OCI-LY1 (cell line): ENCODE results near the gene OR2A12.
"Not testable (repeated sequence)": the region's sequence is repeated elsewhere in the genome, so short reads cannot be mapped to it uniquely, and the experiment has no call there.

Experiments
- H2AFZ ChIP-seq: fragments of 200-600 bp; sonication (generic), shearing (Covaris generic); 2 replicates; pipeline ENCODE4 v1.6.0; 2014; ENCODE audit warnings: antibody characterized with exemption, mild to moderate bottlenecking, low read length
- H3F3A ChIP-seq: fragments of 200-600 bp; sonication (generic), shearing (Covaris generic); 2 replicates; pipeline ENCODE4 v1.6.0; 2014; ENCODE audit warnings: mild to moderate bottlenecking, antibody characterized with exemption, low read length, moderate library complexity; ENCODE audit not compliant: insufficient read depth
- H3K27ac ChIP-seq: fragments of 200-600 bp; sonication (generic); 2 replicates; pipeline ENCODE4 v1.5.1; 2014; ENCODE audit warnings: low read length, mixed run types, mild to moderate bottlenecking, low read depth; ENCODE audit not compliant: poor library complexity, severe bottlenecking
- H3K27me3 ChIP-seq: fragments of 200-600 bp; sonication (generic); 2 replicates; pipeline ENCODE4 v1.6.0; 2014; ENCODE audit warnings: antibody characterized with exemption, mild to moderate bottlenecking, low read length, moderate library complexity; ENCODE audit not compliant: insufficient read depth
- H3K36me3 ChIP-seq: fragments of 200-600 bp; sonication (generic); 2 replicates; pipeline ENCODE4 v1.6.1; 2014; ENCODE audit warnings: mild to moderate bottlenecking, antibody characterized with exemption, low read length, moderate library complexity, mixed read lengths; ENCODE audit not compliant: insufficient read depth
- H3K4me1 ChIP-seq: fragments of 200-600 bp; sonication (generic); 2 replicates; pipeline ENCODE4 v1.5.1; 2014; ENCODE audit warnings: mild to moderate bottlenecking, low read length, moderate library complexity; ENCODE audit not compliant: insufficient read depth, severe bottlenecking
- H3K4me2 ChIP-seq: fragments of 200-600 bp; sonication (generic), shearing (Covaris generic); 2 replicates; pipeline ENCODE4 v1.6.1; 2014; ENCODE audit warnings: low read length
- H3K4me3 ChIP-seq: fragments of 200-600 bp; sonication (generic); 2 replicates; pipeline ENCODE4 v1.5.1; 2014; ENCODE audit warnings: low read length, low read depth, mild to moderate bottlenecking, mixed read lengths; ENCODE audit not compliant: poor library complexity, severe bottlenecking
- H3K79me2 ChIP-seq: fragments of 200-600 bp; shearing (Covaris generic); 2 replicates; pipeline ENCODE4 v1.6.1; 2016; ENCODE audit warnings: mixed run types, low read length, mixed read lengths; ENCODE audit not compliant: insufficient read depth
- H3K9ac ChIP-seq: fragments of 200-600 bp; sonication (generic), shearing (Covaris generic); 2 replicates; pipeline ENCODE4 v1.6.1; 2014; ENCODE audit warnings: mild to moderate bottlenecking, low read length, mixed read lengths
- H3K9me2 ChIP-seq: fragments of 200-600 bp; sonication (generic), shearing (Covaris generic); 2 replicates; pipeline ENCODE4 v1.6.1; 2014; ENCODE audit warnings: low read depth, mild to moderate bottlenecking, low read length, mixed read lengths
- H3K9me3 ChIP-seq: fragments of 200-600 bp; shearing (Covaris generic); 2 replicates; pipeline ENCODE4 v1.6.1; 2014; ENCODE audit warnings: low read length, mixed read lengths
- H4K20me1 ChIP-seq: fragments of 200-600 bp; sonication (generic), shearing (Covaris generic); 2 replicates; pipeline ENCODE4 v1.6.0; 2016; ENCODE audit warnings: mild to moderate bottlenecking, low read length; ENCODE audit not compliant: insufficient read depth
- CTCF ChIP-seq: fragments of 200-600 bp; sonication (generic), shearing (Covaris generic); IDR thresholded peaks from 2 replicates; pipeline ENCODE4 v1.5.1; 2017; ENCODE audit warnings: mild to moderate bottlenecking, antibody characterized with exemption, low read length, moderate library complexity, mixed read lengths
- EZH2 ChIP-seq: fragments of 200-600 bp; sonication (generic), shearing (Covaris generic); IDR thresholded peaks from 2 replicates; pipeline ENCODE4 v1.8.0; 2017; ENCODE audit warnings: borderline replicate concordance, mixed run types, mild to moderate bottlenecking, antibody characterized with exemption, low read length, moderate library complexity, mixed read lengths

The OR2A12 gene

GRCh38 chr7:144038887-144039286, 47.2 kb upstream of the OR2A12 start:
- no peaks in the 10 kb centered on the region for H3K27me3 ChIP-seq
- no peak overlapping the region for H2AFZ ChIP-seq
- no peaks in the 10 kb centered on the region for H3K9me2 ChIP-seq
- no peak overlapping the region for H3K9ac ChIP-seq
- no peaks in the 10 kb centered on the region for H4K20me1 ChIP-seq
- H3K9me3 ChIP-seq = no peaks in the 10 kb centered on the region
- H3K4me2 ChIP-seq = no peak overlapping the region
- no peak overlapping the region for H3K27ac ChIP-seq
- H3K4me3 ChIP-seq = no peak overlapping the region
- TF ChIP-seq EZH2 = no peak
- no peaks in the 10 kb centered on the region for H3K79me2 ChIP-seq
- no peaks in the 10 kb centered on the region for H3K4me1 ChIP-seq
- no peaks in the 10 kb centered on the region for H3F3A ChIP-seq
- H3K36me3 ChIP-seq = no peaks in the 10 kb centered on the region

- TF ChIP-seq EZH2 = no peak
- no peak for TF ChIP-seq CTCF
- Histone ChIP-seq H3K79me2 (no peaks in the 10 kb centered on the region), H4K20me1 (no peaks in the 10 kb centered on the region), H3K4me1 (no peaks in the 10 kb centered on the region), H3K4me3 (no peak within 1 kb of the TSS), H3K9ac (no peak within 1 kb of the TSS), H3F3A (no peaks in the 10 kb centered on the region), H3K4me2 (no peak within 1 kb of the TSS), H3K9me3 (no peaks in the 10 kb centered on the region), H3K9me2 (no peaks in the 10 kb centered on the region), H3K36me3 (no peaks in the 10 kb centered on the region), H2AFZ (no peak within 1 kb of the TSS), H3K27me3 (no peaks in the 10 kb centered on the region), H3K27ac (no peak within 1 kb of the TSS)
Observed at GRCh38 chr7:144048648-144049047, 37.4 kb upstream of the OR2A12 start, which contains the start of gene OR2A5. Gene OR2A5 (plus strand): TSS chr7:144048948. CDS start chr7:144050402, 1,454 bp downstream.

- Histone ChIP-seq H3K9me3 (no peaks in the 10 kb centered on the region), H2AFZ (no peak overlapping the region), H3K4me1 (no peaks in the 10 kb centered on the region), H3K79me2 (no peaks in the 10 kb centered on the region), H3K4me2 (no peak overlapping the region), H3K36me3 (no peaks in the 10 kb centered on the region), H3K27me3 (no peaks in the 10 kb centered on the region), H3K9ac (no peak overlapping the region), H4K20me1 (no peaks in the 10 kb centered on the region), H3K27ac (no peak overlapping the region), H3K9me2 (no peaks in the 10 kb centered on the region), H3F3A (no peaks in the 10 kb centered on the region), H3K4me3 (no peak overlapping the region)
- no peak for TF ChIP-seq EZH2
- TF ChIP-seq CTCF = no peak
Observed at GRCh38 chr7:144049491-144049890, 36.6 kb upstream of the OR2A12 start.

- Histone ChIP-seq H3K4me3 (no peak overlapping the region), H3K9me3 (no peaks in the 10 kb centered on the region), H3F3A (no peaks in the 10 kb centered on the region), H3K27ac (no peak overlapping the region), H2AFZ (no peak overlapping the region), H4K20me1 (no peaks in the 10 kb centered on the region), H3K9me2 (no peaks in the 10 kb centered on the region), H3K36me3 (no peaks in the 10 kb centered on the region), H3K27me3 (no peaks in the 10 kb centered on the region), H3K4me2 (no peak overlapping the region), H3K79me2 (no peaks in the 10 kb centered on the region), H3K9ac (no peak overlapping the region), H3K4me1 (no peaks in the 10 kb centered on the region)
- TF ChIP-seq CTCF = no peak
- no peak for TF ChIP-seq EZH2
Observed at GRCh38 chr7:144050093-144050492, 36.0 kb upstream of the OR2A12 start.

- not testable (repeated sequence) for H3K9me3 ChIP-seq, H3F3A ChIP-seq, H2AFZ ChIP-seq, H3K4me1 ChIP-seq, H3K27ac ChIP-seq, H3K4me2 ChIP-seq, H3K27me3 ChIP-seq, H3K4me3 ChIP-seq, H3K36me3 ChIP-seq, H3K9ac ChIP-seq, H3K79me2 ChIP-seq, H3K9me2 ChIP-seq, H4K20me1 ChIP-seq
Observed at GRCh38 chr7:144050884-144051283, 35.2 kb upstream of the OR2A12 start.
